ENCODE data around the gene CKMT2.

CKMT2 gene

GRCh38 chr5:81234299-81234698 lies 1.2 kb downstream of the CKMT2 start:
- no peak for ATAC-seq
- H3K4me3 Mint-ChIP-seq = no peak overlapping the region
- H3K9me3 Mint-ChIP-seq = no peaks in the 10 kb centered on the region
- H3K27ac Mint-ChIP-seq = peak overlapping the region; percentile 32
- no peak for DNase-seq (ENCODE audit: low spot score in 2 of 2)
- no peaks in the 10 kb centered on the region for H3K36me3 Mint-ChIP-seq
- H3K4me1 Mint-ChIP-seq = peaks cover 6% of the 10 kb centered on the region

GRCh38 chr5:81234801-81235200 lies 1.7 kb downstream of the CKMT2 start:
- peaks cover 6% of the 10 kb centered on the region for H3K4me1 Mint-ChIP-seq
- H3K9me3 Mint-ChIP-seq = no peaks in the 10 kb centered on the region
- H3K27ac Mint-ChIP-seq = peak overlapping the region; percentile 32
- H3K36me3 Mint-ChIP-seq = no peaks in the 10 kb centered on the region
- ATAC-seq = no peak
- no peak for DNase-seq (ENCODE audit: low spot score in 2 of 2)
- no peak overlapping the region for H3K4me3 Mint-ChIP-seq

- Mint-ChIP-seq H3K27ac (no peak overlapping the region), H3K9me3 (no peaks in the 10 kb centered on the region), H3K36me3 (no peaks in the 10 kb centered on the region), H3K4me1 (peaks cover 6% of the 10 kb centered on the region), H3K4me3 (no peak overlapping the region)
- ATAC-seq = no peak
- no peak for DNase-seq (ENCODE audit: low spot score in 2 of 2)
Observed at GRCh38 chr5:81235287-81236072, 2.4 kb downstream of the CKMT2 start.

- no peaks in the 10 kb centered on the region for H3K36me3 Mint-ChIP-seq
- ATAC-seq (no peak), DNase-seq (ENCODE audit: low spot score in 2 of 2) (no peak)
- H3K9me3 Mint-ChIP-seq = no peaks in the 10 kb centered on the region
- no peak overlapping the region for H3K27ac Mint-ChIP-seq
- no peak overlapping the region for H3K4me3 Mint-ChIP-seq
- H3K4me1 Mint-ChIP-seq = peaks cover 6% of the 10 kb centered on the region
Observed at GRCh38 chr5:81238460-81238859, 5.3 kb downstream of the CKMT2 start.

GRCh38 chr5:81239613-81240012 lies 6.5 kb downstream of the CKMT2 start:
- Mint-ChIP-seq H3K27ac (no peak overlapping the region), H3K9me3 (no peaks in the 10 kb centered on the region), H3K36me3 (no peaks in the 10 kb centered on the region), H3K4me3 (no peak overlapping the region), H3K4me1 (peaks cover under 1% of the 10 kb centered on the region)
- ATAC-seq (no peak), DNase-seq (ENCODE audit: low spot score in 2 of 2) (no peak)

- Mint-ChIP-seq H3K4me3 (no peak overlapping the region), H3K4me1 (no peaks in the 10 kb centered on the region), H3K27ac (no peak overlapping the region), H3K36me3 (no peaks in the 10 kb centered on the region), H3K9me3 (no peaks in the 10 kb centered on the region)
- ATAC-seq = no peak
- DNase-seq (ENCODE audit: low spot score in 2 of 2) = no peak
Observed at GRCh38 chr5:81241001-81241400, 7.9 kb downstream of the CKMT2 start.

GRCh38 chr5:81241961-81242648 lies 9.0 kb downstream of the CKMT2 start:
- H3K36me3 Mint-ChIP-seq = no peaks in the 10 kb centered on the region
- peak; percentile 64 for ATAC-seq

GRCh38 chr5:81242906-81243436 lies 9.8 kb downstream of the CKMT2 start:
- H3K9me3 Mint-ChIP-seq = no peaks in the 10 kb centered on the region
- H3K27ac Mint-ChIP-seq = no peak overlapping the region
- no peak for DNase-seq (ENCODE audit: low spot score in 2 of 2)
- no peak for ATAC-seq
- no peaks in the 10 kb centered on the region for H3K36me3 Mint-ChIP-seq
- H3K4me1 Mint-ChIP-seq = no peaks in the 10 kb centered on the region
- no peak overlapping the region for H3K4me3 Mint-ChIP-seq

More at GRCh38 chr5:81241961-81242648, 9.0 kb downstream of the CKMT2 start:
- Mint-ChIP-seq H3K27ac (no peak overlapping the region), H3K4me1 (no peaks in the 10 kb centered on the region), H3K9me3 (no peaks in the 10 kb centered on the region), H3K4me3 (no peak overlapping the region)
- DNase-seq (ENCODE audit: low spot score in 2 of 2) = no peak

- no peak overlapping the region for H3K4me3 Mint-ChIP-seq
- H3K36me3 Mint-ChIP-seq = no peaks in the 10 kb centered on the region
- no peaks in the 10 kb centered on the region for H3K9me3 Mint-ChIP-seq
- peak overlapping the region; percentile 58 for H3K27ac Mint-ChIP-seq
- no peaks in the 10 kb centered on the region for H3K4me1 Mint-ChIP-seq
- DNase-seq (ENCODE audit: low spot score in 2 of 2) (no peak), ATAC-seq (no peak)
Observed at GRCh38 chr5:81244451-81244850, 11.3 kb downstream of the CKMT2 start.

GRCh38 chr5:81245871-81246235 lies 12.7 kb downstream of the CKMT2 start:
- Mint-ChIP-seq H3K4me1 (no peaks in the 10 kb centered on the region), H3K27ac (no peak overlapping the region), H3K36me3 (no peaks in the 10 kb centered on the region), H3K9me3 (peaks cover 4% of the 10 kb centered on the region), H3K4me3 (no peak overlapping the region)
- no peak for DNase-seq (ENCODE audit: low spot score in 2 of 2)
- no peak for ATAC-seq

- DNase-seq (ENCODE audit: low spot score in 2 of 2) (no peak), ATAC-seq (no peak)
- H3K9me3 Mint-ChIP-seq = peaks cover 4% of the 10 kb centered on the region
- H3K36me3 Mint-ChIP-seq = no peaks in the 10 kb centered on the region
- no peaks in the 10 kb centered on the region for H3K4me1 Mint-ChIP-seq
- no peak overlapping the region for H3K27ac Mint-ChIP-seq
- no peak overlapping the region for H3K4me3 Mint-ChIP-seq
Observed at GRCh38 chr5:81246697-81247096, 13.6 kb downstream of the CKMT2 start.

- ATAC-seq (no peak), DNase-seq (ENCODE audit: low spot score in 2 of 2) (no peak)
- no peaks in the 10 kb centered on the region for H3K36me3 Mint-ChIP-seq
Observed at GRCh38 chr5:81247441-81247972, 14.4 kb downstream of the CKMT2 start.

GRCh38 chr5:81249240-81249639 lies 16.1 kb downstream of the CKMT2 start:
- H3K36me3 Mint-ChIP-seq = no peaks in the 10 kb centered on the region
- H3K27ac Mint-ChIP-seq = no peak overlapping the region
- ATAC-seq (no peak), DNase-seq (ENCODE audit: low spot score in 2 of 2) (no peak)
- no peaks in the 10 kb centered on the region for H3K4me1 Mint-ChIP-seq
- peaks cover 4% of the 10 kb centered on the region for H3K9me3 Mint-ChIP-seq
- H3K4me3 Mint-ChIP-seq = no peak overlapping the region

More at GRCh38 chr5:81247441-81247972, 14.4 kb downstream of the CKMT2 start:
- no peak overlapping the region for H3K4me3 Mint-ChIP-seq
- peaks cover 4% of the 10 kb centered on the region for H3K9me3 Mint-ChIP-seq
- H3K27ac Mint-ChIP-seq = no peak overlapping the region
- H3K4me1 Mint-ChIP-seq = no peaks in the 10 kb centered on the region

- DNase-seq (ENCODE audit: low spot score in 2 of 2) = no peak
- no peaks in the 10 kb centered on the region for H3K36me3 Mint-ChIP-seq
- H3K9me3 Mint-ChIP-seq = peaks cover 4% of the 10 kb centered on the region
- no peak overlapping the region for H3K27ac Mint-ChIP-seq
- H3K4me1 Mint-ChIP-seq = no peaks in the 10 kb centered on the region
- H3K4me3 Mint-ChIP-seq = no peak overlapping the region
- ATAC-seq = no peak
Observed at GRCh38 chr5:81250004-81250403, 16.9 kb downstream of the CKMT2 start.

- ATAC-seq (no peak), DNase-seq (ENCODE audit: low spot score in 2 of 2) (no peak)
- no peaks in the 10 kb centered on the region for H3K4me1 Mint-ChIP-seq
- peaks cover 4% of the 10 kb centered on the region for H3K9me3 Mint-ChIP-seq
- H3K4me3 Mint-ChIP-seq = no peak overlapping the region
- no peak overlapping the region for H3K27ac Mint-ChIP-seq
- no peaks in the 10 kb centered on the region for H3K36me3 Mint-ChIP-seq
Observed at GRCh38 chr5:81251922-81252321, 18.8 kb downstream of the CKMT2 start.

- Mint-ChIP-seq H3K27ac (no peak overlapping the region), H3K9me3 (peaks cover 4% of the 10 kb centered on the region), H3K4me1 (no peaks in the 10 kb centered on the region), H3K36me3 (no peaks in the 10 kb centered on the region), H3K4me3 (no peak overlapping the region)
- ATAC-seq = no peak
- no peak for DNase-seq (ENCODE audit: low spot score in 2 of 2)
Observed at GRCh38 chr5:81252904-81253303, 19.8 kb downstream of the CKMT2 start.

Data from stimulated activated effector memory CD8-positive, alpha-beta T cell treated with anti-CD3 and anti-CD28 coated beads, Interleukin-12 subunit alpha, Interleukin-12 subunit beta, amount 100 ng/mL, for 72 hours (primary cell).